Measurements from ENCODE around the gene LRRC45.

Gene LRRC45

GRCh38 chr17:82013341-82013740 lies 9.8 kb upstream of the LRRC45 start:
- no peak overlapping the region for H2AFZ ChIP-seq (ENCODE audit: low read depth, low read length)
- no peaks in the 10 kb centered on the region for H3K36me3 ChIP-seq (replicated peaks; ENCODE audit: low read depth, low read length)
- 0 out of 2 replicates have a peak, but pooled peaks cover 3% of the 10 kb centered on the region for H3K4me1 ChIP-seq (ENCODE audit: low read length)
- H3K4me2 ChIP-seq (ENCODE audit: low read length): no peak overlapping the region
- no peak overlapping the region for H3K9ac ChIP-seq (ENCODE audit: low read length)
- H3K4me3 ChIP-seq (ENCODE audit: low read length): no peak overlapping the region
- no peaks in the 10 kb centered on the region for H3K9me3 ChIP-seq (ENCODE audit: insufficient read depth, low read length)
- no peak for TF ChIP-seq EZH2phosphoT487 (IDR thresholded peaks at IDR 0.05; ENCODE audit: low read depth)
- TF ChIP-seq, protein P1, sequence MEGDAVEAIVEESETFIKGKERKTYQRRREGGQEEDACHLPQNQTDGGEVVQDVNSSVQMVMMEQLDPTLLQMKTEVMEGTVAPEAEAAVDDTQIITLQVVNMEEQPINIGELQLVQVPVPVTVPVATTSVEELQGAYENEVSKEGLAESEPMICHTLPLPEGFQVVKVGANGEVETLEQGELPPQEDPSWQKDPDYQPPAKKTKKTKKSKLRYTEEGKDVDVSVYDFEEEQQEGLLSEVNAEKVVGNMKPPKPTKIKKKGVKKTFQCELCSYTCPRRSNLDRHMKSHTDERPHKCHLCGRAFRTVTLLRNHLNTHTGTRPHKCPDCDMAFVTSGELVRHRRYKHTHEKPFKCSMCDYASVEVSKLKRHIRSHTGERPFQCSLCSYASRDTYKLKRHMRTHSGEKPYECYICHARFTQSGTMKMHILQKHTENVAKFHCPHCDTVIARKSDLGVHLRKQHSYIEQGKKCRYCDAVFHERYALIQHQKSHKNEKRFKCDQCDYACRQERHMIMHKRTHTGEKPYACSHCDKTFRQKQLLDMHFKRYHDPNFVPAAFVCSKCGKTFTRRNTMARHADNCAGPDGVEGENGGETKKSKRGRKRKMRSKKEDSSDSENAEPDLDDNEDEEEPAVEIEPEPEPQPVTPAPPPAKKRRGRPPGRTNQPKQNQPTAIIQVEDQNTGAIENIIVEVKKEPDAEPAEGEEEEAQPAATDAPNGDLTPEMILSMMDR (IDR thresholded peaks at IDR 0.05; ENCODE audit: low read depth, low read length): no peak
- H4K20me1 ChIP-seq (ENCODE audit: insufficient read depth, low read length): no peaks in the 10 kb centered on the region
- no peaks in the 10 kb centered on the region for H3K27me3 ChIP-seq (ENCODE audit: low read depth, low read length)
- no peak overlapping the region for H3K27ac ChIP-seq (ENCODE audit: low read length)
- no peaks in the 10 kb centered on the region for H3K79me2 ChIP-seq (ENCODE audit: low read length)

DNA sequence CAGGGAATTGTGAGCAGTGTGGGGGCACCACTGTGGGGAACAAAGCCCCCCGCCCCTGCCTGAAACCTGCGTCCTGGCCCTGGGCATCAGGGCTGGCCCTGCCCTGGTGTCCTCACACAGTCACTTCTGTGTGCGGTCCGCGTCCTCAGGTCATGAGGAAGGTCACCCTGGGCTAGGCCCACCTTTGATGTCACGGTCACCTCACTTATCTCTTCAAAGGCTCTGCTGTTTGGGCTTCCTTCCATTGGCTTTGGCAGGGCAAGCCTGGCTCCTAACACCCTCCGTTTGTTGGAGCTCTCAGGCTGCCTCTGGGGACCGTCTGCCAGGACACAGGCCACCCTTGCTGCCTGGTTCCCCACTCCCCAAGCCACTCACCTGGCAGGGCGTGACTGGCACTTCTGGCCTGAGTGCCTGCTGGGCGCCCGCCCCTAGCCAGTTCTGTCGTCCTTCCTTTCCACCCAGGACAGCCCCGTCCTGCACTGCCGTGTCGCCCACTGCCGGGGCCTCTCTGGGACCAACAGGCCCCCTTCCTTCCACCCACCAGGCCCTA lies 9.3 kb upstream of the LRRC45 start:
- Histone ChIP-seq H3K9ac (ENCODE audit: low read length) (no peak overlapping the region), H3K4me1 (ENCODE audit: low read length) (0 out of 2 replicates have a peak, but pooled peaks cover 3% of the 10 kb centered on the region), H3K9me3 (ENCODE audit: insufficient read depth, low read length) (no peaks in the 10 kb centered on the region), H2AFZ (ENCODE audit: low read depth, low read length) (no peak overlapping the region), H4K20me1 (ENCODE audit: insufficient read depth, low read length) (no peaks in the 10 kb centered on the region), H3K4me2 (ENCODE audit: low read length) (no peak overlapping the region), H3K27me3 (ENCODE audit: low read depth, low read length) (no peaks in the 10 kb centered on the region), H3K36me3 (replicated peaks; ENCODE audit: low read depth, low read length) (no peaks in the 10 kb centered on the region), H3K79me2 (ENCODE audit: low read length) (no peaks in the 10 kb centered on the region), H3K27ac (ENCODE audit: low read length) (no peak overlapping the region), H3K4me3 (ENCODE audit: low read length) (no peak overlapping the region)
- no peak for TF ChIP-seq EZH2phosphoT487 (IDR thresholded peaks at IDR 0.05; ENCODE audit: low read depth)
- TF ChIP-seq, protein P1 (IDR thresholded peaks at IDR 0.05; ENCODE audit: low read depth, low read length): no peak

DNA sequence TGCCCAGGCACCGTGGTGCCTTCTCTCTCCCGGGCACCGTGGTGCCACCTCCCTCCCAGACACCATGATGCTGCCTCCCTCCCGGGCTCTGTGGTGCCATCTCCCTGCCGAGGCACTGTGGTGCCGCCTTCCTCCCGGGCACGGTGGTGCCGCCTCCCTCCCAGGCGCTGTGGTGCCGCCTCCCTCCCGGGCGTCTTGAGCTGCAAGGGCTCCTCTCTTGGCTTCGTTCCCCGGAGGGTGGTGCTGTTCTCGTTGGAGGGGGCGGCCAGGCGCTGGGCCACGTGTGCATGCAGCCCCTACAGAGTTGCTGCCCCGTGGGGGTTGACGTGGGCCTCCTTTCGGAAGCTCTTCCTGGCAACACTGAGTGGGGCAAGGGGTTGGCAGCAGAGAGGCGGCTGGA lies 8.7 kb upstream of the LRRC45 start:
- TF ChIP-seq, protein P1 (IDR thresholded peaks at IDR 0.05; ENCODE audit: low read depth, low read length): no peak
- TF ChIP-seq EZH2phosphoT487 (IDR thresholded peaks at IDR 0.05; ENCODE audit: low read depth): no peak
- H4K20me1 ChIP-seq (ENCODE audit: insufficient read depth, low read length): no peaks in the 10 kb centered on the region
- no peak overlapping the region for H3K9ac ChIP-seq (ENCODE audit: low read length)
- H2AFZ ChIP-seq (ENCODE audit: low read depth, low read length): no peak overlapping the region
- no peak overlapping the region for H3K27ac ChIP-seq (ENCODE audit: low read length)
- no peaks in the 10 kb centered on the region for H3K36me3 ChIP-seq (replicated peaks; ENCODE audit: low read depth, low read length)
- no peak overlapping the region for H3K4me3 ChIP-seq (ENCODE audit: low read length)
- H3K27me3 ChIP-seq (ENCODE audit: low read depth, low read length): no peaks in the 10 kb centered on the region
- no peaks in the 10 kb centered on the region for H3K9me3 ChIP-seq (ENCODE audit: insufficient read depth, low read length)
- no peak overlapping the region for H3K4me2 ChIP-seq (ENCODE audit: low read length)
- H3K79me2 ChIP-seq (ENCODE audit: low read length): no peaks in the 10 kb centered on the region
- 0 out of 2 replicates have a peak, but pooled peaks cover 3% of the 10 kb centered on the region for H3K4me1 ChIP-seq (ENCODE audit: low read length)

DNA sequence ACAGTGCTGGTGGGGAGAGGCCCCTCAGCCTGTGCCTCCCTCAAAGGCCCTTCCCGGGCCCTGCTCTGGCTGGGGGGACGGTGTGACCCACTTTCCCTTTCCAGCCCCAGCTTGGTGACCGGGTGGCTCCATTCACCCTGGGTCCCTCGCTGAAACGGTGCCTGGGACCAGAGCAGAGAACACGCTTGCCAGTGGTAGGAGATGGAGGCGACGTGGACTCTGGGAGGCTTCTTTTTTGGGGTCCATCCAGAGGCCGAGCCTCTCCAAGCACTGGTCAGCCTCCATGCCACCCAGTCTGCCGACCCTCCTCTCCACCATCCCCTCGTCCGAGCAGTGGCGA lies 8.2 kb upstream of the LRRC45 start:
- Histone ChIP-seq H3K79me2 (ENCODE audit: low read length) (no peaks in the 10 kb centered on the region), H3K27me3 (ENCODE audit: low read depth, low read length) (no peaks in the 10 kb centered on the region), H3K4me2 (ENCODE audit: low read length) (no peak overlapping the region), H4K20me1 (ENCODE audit: insufficient read depth, low read length) (no peaks in the 10 kb centered on the region), H3K27ac (ENCODE audit: low read length) (no peak overlapping the region), H3K9ac (ENCODE audit: low read length) (no peak overlapping the region), H2AFZ (ENCODE audit: low read depth, low read length) (no peak overlapping the region), H3K9me3 (ENCODE audit: insufficient read depth, low read length) (no peaks in the 10 kb centered on the region), H3K36me3 (replicated peaks; ENCODE audit: low read depth, low read length) (no peaks in the 10 kb centered on the region), H3K4me1 (ENCODE audit: low read length) (0 out of 2 replicates have a peak, but pooled peaks cover 3% of the 10 kb centered on the region), H3K4me3 (ENCODE audit: low read length) (no peak overlapping the region)
- no peak for TF ChIP-seq EZH2phosphoT487 (IDR thresholded peaks at IDR 0.05; ENCODE audit: low read depth)
- TF ChIP-seq, protein P1 (IDR thresholded peaks at IDR 0.05; ENCODE audit: low read depth, low read length): no peak
